ENCODE data around the gene DDX53.

The DDX53 gene

GRCh38 chrX:23008431-23009099 lies 8.8 kb downstream of the DDX53 start:
- TF ChIP-seq CTCF (IDR thresholded peaks at IDR 0.05; ENCODE audit: insufficient read depth, low read length, poor library complexity, severe bottlenecking) (peak; percentile 11), EZH2phosphoT487 (conservative IDR thresholded peaks at IDR 0.05; ENCODE audit: low read length) (no peak)
- Histone ChIP-seq H3K79me2 (ENCODE audit: insufficient read depth, low read length) (no peaks in the 10 kb centered on the region), H2AFZ (ENCODE audit: low read depth, low read length, severe bottlenecking) (no peak overlapping the region), H3K9me3 (ENCODE audit: insufficient read depth, low read length) (no peaks in the 10 kb centered on the region), H3K9ac (ENCODE audit: low read length) (no peak overlapping the region), H3K27me3 (ENCODE audit: low read length) (no peaks in the 10 kb centered on the region), H3K4me2 (ENCODE audit: low read depth, low read length, poor library complexity, severe bottlenecking) (no peak overlapping the region), H3K4me3 (ENCODE audit: insufficient read depth, low read length, poor library complexity, severe bottlenecking) (no peak overlapping the region), H4K20me1 (ENCODE audit: low read depth, low read length) (no peaks in the 10 kb centered on the region), H3F3A (ENCODE audit: insufficient read depth) (no peaks in the 10 kb centered on the region), H3K36me3 (ENCODE audit: low read length) (no peaks in the 10 kb centered on the region), H3K27ac (ENCODE audit: low read depth, low read length) (no peak overlapping the region), H3K9me2 (replicated peaks; ENCODE audit: insufficient read depth, low read length) (no peaks in the 10 kb centered on the region)

- Histone ChIP-seq H4K20me1 (ENCODE audit: low read depth, low read length) (no peaks in the 10 kb centered on the region), H3K4me3 (ENCODE audit: insufficient read depth, low read length, poor library complexity, severe bottlenecking) (no peak overlapping the region), H3F3A (ENCODE audit: insufficient read depth) (no peaks in the 10 kb centered on the region), H3K4me2 (ENCODE audit: low read depth, low read length, poor library complexity, severe bottlenecking) (no peak overlapping the region), H3K36me3 (ENCODE audit: low read length) (no peaks in the 10 kb centered on the region), H3K79me2 (ENCODE audit: insufficient read depth, low read length) (no peaks in the 10 kb centered on the region), H3K27ac (ENCODE audit: low read depth, low read length) (no peak overlapping the region), H3K9ac (ENCODE audit: low read length) (no peak overlapping the region), H3K9me2 (replicated peaks; ENCODE audit: insufficient read depth, low read length) (no peaks in the 10 kb centered on the region), H3K27me3 (ENCODE audit: low read length) (no peaks in the 10 kb centered on the region), H2AFZ (ENCODE audit: low read depth, low read length, severe bottlenecking) (no peak overlapping the region), H3K9me3 (ENCODE audit: insufficient read depth, low read length) (no peaks in the 10 kb centered on the region)
- TF ChIP-seq CTCF (IDR thresholded peaks at IDR 0.05; ENCODE audit: insufficient read depth, low read length, poor library complexity, severe bottlenecking) (no peak), EZH2phosphoT487 (conservative IDR thresholded peaks at IDR 0.05; ENCODE audit: low read length) (no peak)
Observed at GRCh38 chrX:23012162-23012561, 12.4 kb downstream of the DDX53 start.

GRCh38 chrX:23012636-23013035 lies 12.9 kb downstream of the DDX53 start:
- Histone ChIP-seq H3K9me3 (ENCODE audit: insufficient read depth, low read length) (no peaks in the 10 kb centered on the region), H4K20me1 (ENCODE audit: low read depth, low read length) (no peaks in the 10 kb centered on the region), H3K27ac (ENCODE audit: low read depth, low read length) (no peak overlapping the region), H3K36me3 (ENCODE audit: low read length) (no peaks in the 10 kb centered on the region), H3F3A (ENCODE audit: insufficient read depth) (no peaks in the 10 kb centered on the region), H3K4me3 (ENCODE audit: insufficient read depth, low read length, poor library complexity, severe bottlenecking) (no peak overlapping the region), H3K79me2 (ENCODE audit: insufficient read depth, low read length) (no peaks in the 10 kb centered on the region), H3K27me3 (ENCODE audit: low read length) (no peaks in the 10 kb centered on the region), H3K4me2 (ENCODE audit: low read depth, low read length, poor library complexity, severe bottlenecking) (no peak overlapping the region), H3K9me2 (replicated peaks; ENCODE audit: insufficient read depth, low read length) (no peaks in the 10 kb centered on the region), H3K9ac (ENCODE audit: low read length) (no peak overlapping the region), H2AFZ (ENCODE audit: low read depth, low read length, severe bottlenecking) (no peak overlapping the region)
- TF ChIP-seq CTCF (IDR thresholded peaks at IDR 0.05; ENCODE audit: insufficient read depth, low read length, poor library complexity, severe bottlenecking), result no peak
- TF ChIP-seq EZH2phosphoT487 (conservative IDR thresholded peaks at IDR 0.05; ENCODE audit: low read length), result no peak
